Spinal cord (tissue), 10 donors: ENCODE data around the gene CERS3. TPM values are rescaled to one million over a fixed set of nuclear protein-coding genes. Genes with fewer than 3 reads are reported as not detected.

Experiments used
- DNase-seq, 6 donors: peaks; one replicate each; pipeline versions ENCODE4 v3.0.0 to v3.0.0-alpha.2; 2013 to 2015; ENCODE audit warnings: low spot score in 6 of 6, low read depth in 4 of 6
- H3K27ac ChIP-seq: one replicate; pipeline ENCODE4 v1.5.1; 2013; ENCODE audit warnings: low read depth, low read length, control low read depth
- H3K27me3 ChIP-seq: one replicate; pipeline ENCODE4 v1.6.1; 2013; ENCODE audit warnings: low read length; ENCODE audit not compliant: control insufficient read depth, insufficient read depth
- H3K36me3 ChIP-seq: one replicate; pipeline ENCODE4 v1.6.1; 2013; ENCODE audit warnings: low read length; ENCODE audit not compliant: control insufficient read depth, insufficient read depth
- H3K4me1 ChIP-seq: one replicate; pipeline ENCODE4 v1.6.1; 2013; ENCODE audit warnings: low read length; ENCODE audit not compliant: control insufficient read depth, insufficient read depth
- H3K4me3 ChIP-seq: one replicate; pipeline ENCODE4 v1.5.1; 2013; ENCODE audit warnings: low read depth, low read length, control low read depth
- H3K9me3 ChIP-seq: one replicate; pipeline ENCODE4 v1.6.1; 2013; ENCODE audit warnings: low read length; ENCODE audit not compliant: control insufficient read depth, insufficient read depth
- WGBS: methylation state at CpG from one replicate; pipeline ENCODE4 v1.1.5; 2013; ENCODE audit warnings: missing lambda C conversion rate; ENCODE audit not compliant: insufficient coverage; 5-methylcytosine and 5-hydroxymethylcytosine counted together
- polyA plus RNA-seq, 2 donors: library from polyadenylated mRNA; unstranded; fragments of 120-200 nt; gene quantifications; one replicate each; pipeline ENCODE4 v1.2.1, GENCODE V29; 2013; ENCODE audit not compliant: insufficient read length in 2 of 2
- total RNA-seq, 2 donors: library from RNA; depleted of rRNA in 1 of 2; stranded (reverse); fragments of 120-200 nt in 1 of 2; fragments of >200 nt in 1 of 2; gene quantifications; one replicate each; pipeline versions ENCODE4 v1.2.3 to v1.2.4, GENCODE V29; 2013 to 2014
- donor health status: healthy.

The CERS3 gene
- total and polyA plus RNA-seq, 4 donors, result 0.20 to 1.1 (median 0.42) TPM

- Histone ChIP-seq H3K9me3 (no peaks in the 10 kb centered on the region), H3K4me1 (no peaks in the 10 kb centered on the region), H3K27me3 (no peaks in the 10 kb centered on the region), H3K27ac (no peak overlapping the region), H3K4me3 (no peak overlapping the region), H3K36me3 (no peaks in the 10 kb centered on the region)
- peak in 1 of 6 donors; percentile 39 for DNase-seq
- WGBS, result 100% methylated on average over 2 of the region's 5 CpGs
These were observed 11.9 kb downstream of the CERS3 start for GRCh38 chr15:100516643-100517512.

- Histone ChIP-seq H3K36me3 (no peaks in the 10 kb centered on the region), H3K27me3 (no peaks in the 10 kb centered on the region), H3K27ac (no peak overlapping the region), H3K4me1 (no peaks in the 10 kb centered on the region), H3K9me3 (no peaks in the 10 kb centered on the region), H3K4me3 (no peak overlapping the region)
- 68% methylated on average over 4 of the region's 4 CpGs for WGBS
- DNase-seq, result no peak
These were observed 13.0 kb downstream of the CERS3 start for GRCh38 chr15:100515758-100516157.

DNA sequence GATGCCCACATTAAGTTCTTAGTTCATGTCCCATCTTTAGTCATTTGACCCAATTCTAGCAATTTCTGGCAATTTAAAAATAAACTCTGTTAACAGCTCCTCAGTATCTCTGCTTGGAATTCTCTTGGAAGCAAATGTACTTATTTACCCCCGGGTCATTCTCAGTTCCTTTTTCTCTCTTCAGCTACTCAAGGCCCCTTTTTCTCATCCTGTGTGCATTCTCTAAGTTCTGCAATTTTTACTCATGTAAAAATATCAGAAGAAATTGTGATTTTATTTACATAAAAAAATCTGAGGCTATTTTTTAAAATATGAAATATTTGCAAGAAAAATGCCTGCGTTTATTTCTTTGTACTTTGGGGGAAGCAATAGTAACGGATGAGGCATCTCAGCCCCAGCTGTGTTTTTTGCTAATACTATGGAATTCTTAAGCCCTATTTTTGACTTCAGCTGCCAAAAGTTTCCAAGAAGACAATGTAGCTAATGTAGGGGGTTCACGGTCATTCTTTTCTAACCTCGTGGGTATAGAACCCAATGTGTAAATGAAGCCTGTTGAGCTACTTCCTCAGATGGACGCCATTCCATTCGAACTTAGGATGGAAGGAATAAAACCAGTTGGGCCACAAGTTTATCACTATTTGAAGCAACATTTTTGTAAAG is 20.0 kb downstream of the CERS3 start:
- WGBS, result 43% methylated on average over 3 of the region's 7 CpGs
- Histone ChIP-seq H3K4me3 (no peak overlapping the region), H3K9me3 (no peaks in the 10 kb centered on the region), H3K36me3 (no peaks in the 10 kb centered on the region), H3K4me1 (no peaks in the 10 kb centered on the region), H3K27me3 (no peaks in the 10 kb centered on the region), H3K27ac (no peak overlapping the region)
- DNase-seq, result no peak

GRCh38 chr15:100502651-100503050 is 26.1 kb downstream of the CERS3 start:
- H3K4me3 ChIP-seq, result no peak overlapping the region
- H3K4me1 ChIP-seq, result no peaks in the 10 kb centered on the region
- DNase-seq, result no peak
- H3K27ac ChIP-seq, result no peak overlapping the region
- WGBS, result no CpG with 5 or more reads among the region's 3 CpGs
- no peaks in the 10 kb centered on the region for H3K36me3 ChIP-seq
- no peaks in the 10 kb centered on the region for H3K27me3 ChIP-seq
- no peaks in the 10 kb centered on the region for H3K9me3 ChIP-seq

- H3K4me1 ChIP-seq, result no peaks in the 10 kb centered on the region
- no peaks in the 10 kb centered on the region for H3K27me3 ChIP-seq
- H3K4me3 ChIP-seq, result no peak overlapping the region
- H3K36me3 ChIP-seq, result no peaks in the 10 kb centered on the region
- 96% methylated on average over 4 of the region's 5 CpGs for WGBS
- no peak overlapping the region for H3K27ac ChIP-seq
- H3K9me3 ChIP-seq, result no peaks in the 10 kb centered on the region
- no peak for DNase-seq
These were observed 27.6 kb downstream of the CERS3 start for GRCh38 chr15:100501117-100501516.

- Histone ChIP-seq H3K9me3 (no peaks in the 10 kb centered on the region), H3K4me3 (no peak overlapping the region), H3K36me3 (no peaks in the 10 kb centered on the region), H3K4me1 (no peaks in the 10 kb centered on the region), H3K27me3 (no peaks in the 10 kb centered on the region), H3K27ac (no peak overlapping the region)
- WGBS, result 25% methylated on average over 1 of the region's 4 CpGs
- peak in 3 of 6 donors; percentile 2 to 22 (median 5) for DNase-seq
These were observed 28.3 kb downstream of the CERS3 start for GRCh38 chr15:100500226-100500990.

- H3K4me3 ChIP-seq, result no peak overlapping the region
- H3K4me1 ChIP-seq, result no peaks in the 10 kb centered on the region
- WGBS, result no CpG with 5 or more reads among the region's 1 CpG
- DNase-seq, result no peak
- no peaks in the 10 kb centered on the region for H3K9me3 ChIP-seq
- H3K36me3 ChIP-seq, result no peaks in the 10 kb centered on the region
- no peak overlapping the region for H3K27ac ChIP-seq
- H3K27me3 ChIP-seq, result no peaks in the 10 kb centered on the region
These were observed 32.9 kb downstream of the CERS3 start for GRCh38 chr15:100495861-100496260.

GRCh38 chr15:100493213-100493612 is 35.5 kb downstream of the CERS3 start:
- H3K27me3 ChIP-seq, result no peaks in the 10 kb centered on the region
- H3K36me3 ChIP-seq, result no peaks in the 10 kb centered on the region
- H3K27ac ChIP-seq, result no peak overlapping the region
- H3K4me1 ChIP-seq, result no peaks in the 10 kb centered on the region
- no peaks in the 10 kb centered on the region for H3K9me3 ChIP-seq
- H3K4me3 ChIP-seq, result no peak overlapping the region
- no peak for DNase-seq
- no CpG with 5 or more reads among the region's 4 CpGs for WGBS

DNA sequence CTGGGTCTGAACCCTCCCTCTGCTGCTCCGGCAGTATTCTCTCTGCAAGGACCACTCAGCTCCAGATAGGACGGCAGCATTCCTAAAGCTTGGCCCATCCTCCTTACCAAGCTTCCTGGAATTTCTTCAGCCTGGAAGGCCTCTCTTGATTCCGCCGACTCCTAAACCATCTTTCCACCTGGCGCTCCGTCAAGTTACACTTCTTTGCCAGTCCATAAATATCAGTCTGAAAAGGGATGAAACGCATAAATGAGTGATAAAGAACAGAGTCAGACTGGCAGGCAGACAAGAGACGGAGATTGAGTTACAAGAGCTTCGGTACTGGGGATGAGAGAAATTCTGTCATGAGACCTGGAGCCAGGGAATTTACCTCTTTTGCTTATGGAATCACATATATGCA is 44.3 kb downstream of the CERS3 start:
- no peak overlapping the region for H3K27ac ChIP-seq
- H3K4me1 ChIP-seq, result no peaks in the 10 kb centered on the region
- H3K27me3 ChIP-seq, result no peaks in the 10 kb centered on the region
- H3K4me3 ChIP-seq, result no peak overlapping the region
- no peaks in the 10 kb centered on the region for H3K36me3 ChIP-seq
- no peaks in the 10 kb centered on the region for H3K9me3 ChIP-seq
- peak in 1 of 6 donors; percentile 73 for DNase-seq
- 93% methylated on average over 6 of the region's 9 CpGs for WGBS
